OCI-LY3 (cell line): ENCODE measurements around the gene MGP.

ENCODE experiments used
- EZH2phosphoT487 ChIP-seq: fragments of 200-600 bp; shearing (Covaris generic); IDR thresholded peaks from 2 replicates; pipeline ENCODE4 v1.6.1; 2018; ENCODE audit warnings: antibody characterized with exemption, mixed run types, low read depth
- TF ChIP-seq, protein P1 (sequence below): fragments of 200-600, 300-600 bp; sonication (generic); IDR thresholded peaks from 2 replicates; pipeline ENCODE4 v1.5.1; 2014; ENCODE audit warnings: antibody characterized with exemption, low read length, low read depth

DNA sequence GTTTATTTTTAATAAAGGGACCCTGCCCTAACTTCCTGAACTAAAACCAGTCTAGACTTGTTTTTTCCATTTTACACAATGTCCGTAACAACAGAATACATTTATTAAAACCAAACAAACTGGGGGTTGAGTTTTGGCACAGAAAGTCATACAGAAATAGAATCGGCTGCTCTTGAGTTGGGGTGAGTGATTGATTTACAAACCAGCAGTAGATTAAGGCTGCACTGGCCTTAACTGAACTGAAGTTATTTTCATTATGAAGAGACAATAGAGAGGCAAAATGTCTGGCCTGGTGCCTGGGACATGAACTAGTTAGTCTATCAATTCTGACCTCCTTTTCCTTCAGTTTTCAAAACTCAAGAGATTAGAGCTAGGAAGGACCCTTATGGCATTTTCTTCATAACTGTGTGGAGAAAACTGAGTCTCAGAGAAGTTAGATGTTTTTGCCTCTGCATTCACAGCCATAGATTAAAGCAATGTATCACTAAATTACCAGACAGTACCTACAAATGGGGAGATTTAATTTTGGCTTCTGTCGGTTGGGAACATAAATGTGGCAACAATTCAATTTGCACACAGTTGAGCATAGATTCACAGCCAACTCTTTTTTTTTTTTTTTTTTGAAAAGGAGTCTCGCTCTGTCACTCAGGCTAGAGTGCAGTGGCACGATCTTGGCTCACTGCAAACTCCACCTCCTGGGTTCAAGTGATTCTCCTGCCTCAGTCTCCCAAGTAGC lies 19.8 kb upstream of the MGP start:
- TF ChIP-seq, protein P1, sequence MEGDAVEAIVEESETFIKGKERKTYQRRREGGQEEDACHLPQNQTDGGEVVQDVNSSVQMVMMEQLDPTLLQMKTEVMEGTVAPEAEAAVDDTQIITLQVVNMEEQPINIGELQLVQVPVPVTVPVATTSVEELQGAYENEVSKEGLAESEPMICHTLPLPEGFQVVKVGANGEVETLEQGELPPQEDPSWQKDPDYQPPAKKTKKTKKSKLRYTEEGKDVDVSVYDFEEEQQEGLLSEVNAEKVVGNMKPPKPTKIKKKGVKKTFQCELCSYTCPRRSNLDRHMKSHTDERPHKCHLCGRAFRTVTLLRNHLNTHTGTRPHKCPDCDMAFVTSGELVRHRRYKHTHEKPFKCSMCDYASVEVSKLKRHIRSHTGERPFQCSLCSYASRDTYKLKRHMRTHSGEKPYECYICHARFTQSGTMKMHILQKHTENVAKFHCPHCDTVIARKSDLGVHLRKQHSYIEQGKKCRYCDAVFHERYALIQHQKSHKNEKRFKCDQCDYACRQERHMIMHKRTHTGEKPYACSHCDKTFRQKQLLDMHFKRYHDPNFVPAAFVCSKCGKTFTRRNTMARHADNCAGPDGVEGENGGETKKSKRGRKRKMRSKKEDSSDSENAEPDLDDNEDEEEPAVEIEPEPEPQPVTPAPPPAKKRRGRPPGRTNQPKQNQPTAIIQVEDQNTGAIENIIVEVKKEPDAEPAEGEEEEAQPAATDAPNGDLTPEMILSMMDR = no peak
- TF ChIP-seq EZH2phosphoT487 = no peak
